ENCODE measurements around the gene TUBA3D.
"Not testable (repeated sequence)": the region's sequence is repeated elsewhere in the genome, so short reads cannot be mapped to it uniquely, and the experiment has no call there.

DNA sequence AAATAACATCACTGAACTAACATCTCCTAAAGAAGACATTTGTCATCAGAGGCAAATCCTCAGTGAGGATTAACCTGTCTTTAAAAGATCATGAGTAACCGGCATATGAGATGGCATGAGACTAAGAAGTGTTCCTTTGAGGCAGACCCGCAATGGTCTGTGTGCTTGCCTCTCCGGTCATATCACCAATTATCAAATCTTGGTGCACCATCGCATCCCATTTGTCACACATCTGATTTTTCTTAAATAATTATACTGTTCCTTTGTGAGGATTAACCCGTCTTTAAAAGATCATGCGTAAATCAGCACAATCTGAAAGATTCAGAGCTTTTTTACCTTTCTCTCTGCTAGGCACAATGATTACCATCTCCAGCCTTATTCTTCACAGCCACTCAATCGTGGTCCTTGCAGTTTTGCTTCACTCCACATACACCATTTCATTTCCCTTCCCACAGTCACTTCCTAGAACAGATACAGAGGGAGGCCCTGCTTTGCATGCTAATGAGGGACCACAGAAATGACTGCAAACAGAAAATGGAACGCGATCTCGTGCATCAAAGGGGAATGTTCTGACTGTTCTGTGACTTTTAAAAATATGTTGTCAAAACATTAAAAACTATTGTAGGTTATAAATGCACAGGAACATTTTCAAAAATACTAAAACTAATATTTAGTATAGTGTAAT, 24.5 kb upstream of the TUBA3D start:
- TF ChIP-seq POLR2A, CTCF (IDR thresholded peaks at IDR 0.05): not testable (repeated sequence)
